AG10803 (cell line): ENCODE results near the gene SCP2.
"Not testable (repeated sequence)": the region's sequence is repeated elsewhere in the genome, so short reads cannot be mapped to it uniquely, and the experiment has no call there.

ENCODE experiments used
- DNase-seq: peaks from one replicate; pipeline ENCODE4 v3.0.0; 2010; ENCODE audit warnings: low read depth
- H3K4me3 ChIP-seq: 2 replicates; pipeline ENCODE4 v1.5.1; 2011; ENCODE audit warnings: mild to moderate bottlenecking, low read length, control low read depth
- TF ChIP-seq, protein P1 (sequence below): conservative IDR thresholded peaks from 2 replicates; pipeline ENCODE4 v1.5.1; 2011; ENCODE audit warnings: mild to moderate bottlenecking, low read length, control low read depth, inconsistent platforms

SCP2 gene

DNA sequence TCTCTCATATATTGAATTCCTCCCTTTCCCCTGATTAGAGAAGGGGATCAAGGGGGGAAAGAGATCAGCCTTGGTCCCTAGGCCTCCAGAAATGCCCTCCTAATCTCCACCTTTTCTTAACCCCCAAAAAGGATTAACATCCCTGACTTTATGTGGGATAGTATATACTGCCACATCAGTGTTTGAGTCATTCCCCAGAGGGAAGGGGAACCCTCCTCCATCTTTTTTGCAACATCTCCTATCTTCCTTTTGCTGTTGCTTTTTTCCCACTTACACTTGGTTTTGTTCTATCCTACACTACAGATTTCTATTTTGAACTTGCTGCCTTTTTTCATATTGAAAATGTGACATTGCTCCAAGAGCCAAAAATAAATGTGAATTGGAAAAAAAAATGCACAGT lies 69.6 kb downstream of the SCP2 start:
- no peak overlapping the region for H3K4me3 ChIP-seq
- DNase-seq: no peak
- TF ChIP-seq, protein P1, sequence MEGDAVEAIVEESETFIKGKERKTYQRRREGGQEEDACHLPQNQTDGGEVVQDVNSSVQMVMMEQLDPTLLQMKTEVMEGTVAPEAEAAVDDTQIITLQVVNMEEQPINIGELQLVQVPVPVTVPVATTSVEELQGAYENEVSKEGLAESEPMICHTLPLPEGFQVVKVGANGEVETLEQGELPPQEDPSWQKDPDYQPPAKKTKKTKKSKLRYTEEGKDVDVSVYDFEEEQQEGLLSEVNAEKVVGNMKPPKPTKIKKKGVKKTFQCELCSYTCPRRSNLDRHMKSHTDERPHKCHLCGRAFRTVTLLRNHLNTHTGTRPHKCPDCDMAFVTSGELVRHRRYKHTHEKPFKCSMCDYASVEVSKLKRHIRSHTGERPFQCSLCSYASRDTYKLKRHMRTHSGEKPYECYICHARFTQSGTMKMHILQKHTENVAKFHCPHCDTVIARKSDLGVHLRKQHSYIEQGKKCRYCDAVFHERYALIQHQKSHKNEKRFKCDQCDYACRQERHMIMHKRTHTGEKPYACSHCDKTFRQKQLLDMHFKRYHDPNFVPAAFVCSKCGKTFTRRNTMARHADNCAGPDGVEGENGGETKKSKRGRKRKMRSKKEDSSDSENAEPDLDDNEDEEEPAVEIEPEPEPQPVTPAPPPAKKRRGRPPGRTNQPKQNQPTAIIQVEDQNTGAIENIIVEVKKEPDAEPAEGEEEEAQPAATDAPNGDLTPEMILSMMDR: no peak

DNA sequence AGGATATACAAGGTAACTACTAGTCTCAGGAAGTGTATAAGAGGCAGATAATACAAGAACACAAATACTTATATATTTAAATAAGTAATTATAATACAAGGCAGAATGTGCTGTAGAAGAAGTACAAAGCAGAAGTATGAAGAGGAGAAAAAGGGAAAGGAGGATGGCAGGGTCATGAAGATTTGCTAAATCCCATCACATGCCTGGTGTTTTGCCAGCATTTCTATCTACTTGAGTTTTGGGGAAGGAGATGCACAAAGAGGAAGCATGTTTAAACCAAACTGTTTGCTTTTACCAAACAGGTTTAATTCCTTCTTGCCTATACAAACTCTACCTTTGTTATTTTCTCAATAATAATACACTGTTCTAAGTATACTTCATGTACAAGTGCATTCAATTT lies 74.1 kb downstream of the SCP2 start:
- TF ChIP-seq, protein P1: no peak
- H3K4me3 ChIP-seq: no peak overlapping the region
- DNase-seq: no peak

DNA sequence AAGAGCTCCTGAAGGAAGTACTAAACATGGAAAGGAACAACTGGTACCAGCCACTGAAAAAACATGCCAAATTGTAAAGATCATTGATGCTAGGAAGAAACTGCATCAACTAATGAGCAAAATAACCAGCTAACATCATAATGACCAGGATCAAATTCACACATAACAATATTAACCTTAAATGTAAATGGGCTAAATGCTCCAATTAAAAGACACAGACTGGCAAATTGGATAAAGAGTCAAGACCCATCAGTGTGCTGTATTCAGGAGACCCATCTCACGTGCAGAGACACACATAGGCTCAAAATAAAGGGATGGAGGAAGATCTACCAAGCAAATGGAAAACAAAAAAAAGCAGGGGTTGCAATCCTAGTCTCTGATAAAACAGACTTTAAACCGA lies 79.5 kb downstream of the SCP2 start:
- H3K4me3 ChIP-seq, DNase-seq: not testable (repeated sequence)

DNA sequence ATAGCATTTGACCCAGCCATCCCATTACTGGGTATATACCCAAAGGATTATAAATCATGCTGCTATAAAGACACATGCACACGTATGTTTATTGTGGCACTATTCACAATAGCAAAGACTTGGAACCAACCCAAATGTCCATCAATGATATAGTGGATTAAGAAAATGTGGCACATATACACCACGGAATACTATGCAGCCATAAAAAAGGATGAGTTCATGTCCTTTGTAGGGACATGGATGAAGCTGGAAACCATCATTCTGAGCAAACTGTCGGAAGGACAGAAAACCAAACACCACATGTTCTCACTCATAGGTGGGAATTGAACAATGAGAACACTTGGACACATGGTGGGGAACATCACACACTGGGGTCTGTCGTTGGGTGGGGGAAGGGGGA lies 83.2 kb downstream of the SCP2 start:
- DNase-seq, H3K4me3 ChIP-seq: not testable (repeated sequence)

DNA sequence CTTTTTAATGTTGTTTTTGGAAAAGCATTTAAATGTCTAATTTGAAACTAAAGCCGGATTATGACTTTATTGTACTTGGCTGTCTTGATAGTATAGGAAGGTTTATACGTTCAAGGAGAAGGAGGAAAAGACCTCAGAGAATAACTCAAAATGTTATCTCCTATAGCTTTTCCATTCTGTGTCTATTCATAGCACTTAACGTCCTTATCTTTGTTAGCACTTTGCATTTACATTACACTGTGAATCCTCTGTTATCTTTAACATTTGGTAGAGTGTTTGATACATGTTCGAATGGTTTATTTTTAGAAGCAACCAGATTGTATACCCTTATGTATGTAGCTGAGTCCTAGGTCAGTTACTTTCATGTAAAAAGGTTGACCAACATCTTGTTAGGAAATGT lies 84.1 kb downstream of the SCP2 start:
- DNase-seq: no peak
- TF ChIP-seq, protein P1: no peak

DNA sequence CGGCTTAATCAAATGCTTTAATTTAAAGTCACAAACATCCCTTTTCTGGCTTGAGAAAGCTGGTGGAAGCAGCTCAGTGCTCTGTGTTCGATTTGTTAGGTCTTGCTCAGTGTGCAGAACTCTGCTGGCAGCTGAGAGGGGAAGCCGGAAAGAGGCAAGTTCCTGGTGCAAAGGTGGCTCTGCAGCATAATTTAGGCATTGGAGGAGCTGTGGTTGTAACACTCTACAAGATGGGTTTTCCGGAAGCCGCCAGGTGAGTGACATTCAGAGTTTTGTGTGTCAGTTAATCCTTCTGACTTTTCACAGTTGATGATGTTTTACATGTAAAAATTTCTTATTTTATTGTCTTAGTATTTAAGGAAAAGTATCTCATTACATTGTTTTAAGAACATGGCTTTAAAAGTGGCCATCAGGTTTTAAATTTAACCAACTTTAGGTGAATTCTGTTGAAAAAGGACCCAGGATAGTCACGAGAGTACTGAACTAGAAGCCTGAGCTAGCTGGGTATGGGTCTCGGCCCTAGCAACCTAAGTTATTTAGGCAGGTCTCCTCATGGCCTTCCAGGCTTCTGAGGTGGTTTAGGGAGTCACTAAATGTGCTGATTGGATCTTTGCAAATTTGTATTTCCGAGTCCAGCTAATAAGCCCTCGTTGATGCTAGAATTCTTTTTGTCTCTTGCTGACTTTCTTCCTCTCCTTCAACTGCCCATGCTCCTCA lies 87.9 kb downstream of the SCP2 start:
- TF ChIP-seq, protein P1: no peak; the same call in 1 of the 2 replicates
- peak; percentile 92 for DNase-seq
- H3K4me3 ChIP-seq: peak overlapping the region; percentile 79

More for the DNA sequence above, 84.1 kb downstream of the SCP2 start:
- no peak overlapping the region for H3K4me3 ChIP-seq

DNA sequence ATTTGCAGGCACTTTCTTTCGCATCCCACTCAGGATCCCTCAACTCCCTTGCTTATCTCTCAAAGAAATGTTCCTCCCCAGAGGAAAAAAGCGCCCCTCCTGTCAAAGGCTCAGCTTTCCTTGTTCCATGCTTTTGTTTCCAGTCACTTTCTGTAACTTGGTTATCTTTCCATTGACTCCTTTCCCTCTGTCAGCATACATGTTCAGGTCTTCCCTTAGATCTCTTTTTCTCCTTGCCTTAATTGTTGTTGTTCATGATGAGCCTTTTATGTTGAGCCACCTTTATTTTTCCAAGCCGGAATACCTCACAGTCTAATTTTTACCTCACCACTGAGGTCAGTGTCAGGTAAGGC lies 88.4 kb downstream of the SCP2 start:
- no peak for DNase-seq
- TF ChIP-seq, protein P1: no peak
- peak overlapping the region; percentile 79 for H3K4me3 ChIP-seq

DNA sequence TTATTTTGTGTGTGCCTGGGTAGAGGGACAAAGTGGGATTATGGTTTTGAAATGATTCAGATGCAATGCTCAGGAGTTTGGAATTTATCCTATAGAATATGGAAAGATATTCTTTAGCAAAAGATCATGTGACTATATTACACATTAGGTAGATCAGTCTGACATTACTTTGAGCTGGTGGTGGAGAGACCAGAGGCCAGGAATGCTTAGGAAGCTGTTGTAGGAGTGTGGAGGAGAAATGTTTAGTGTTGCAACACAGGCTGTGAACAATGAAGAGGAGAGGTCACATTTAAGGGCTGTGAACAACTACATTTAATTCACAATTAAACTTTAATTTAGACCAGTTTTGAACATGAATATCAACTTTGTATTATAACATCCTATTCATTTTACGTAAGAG lies 89.6 kb downstream of the SCP2 start:
- no peak overlapping the region for H3K4me3 ChIP-seq
- TF ChIP-seq, protein P1: no peak
- DNase-seq: peak; percentile 29
